K562 (cell line): ENCODE measurements around the gene KCND3.

Experiments
- ARID2 ChIP-seq: fragments of 450-650 bp; IDR thresholded peaks from 2 replicates; pipeline ENCODE4 v1.6.1; 2017; ENCODE audit warnings: antibody characterized with exemption, mild to moderate bottlenecking
- BRCA1 ChIP-seq, 2 experiments: fragments of 450-650 bp in 1 of 2; sonication (generic) in 1 of 2; formaldehyde crosslinking in 1 of 2; IDR thresholded peaks; 2 replicates each; pipeline versions ENCODE4 v1.5.0 to v1.6.1; 2017 to 2020; ENCODE audit warnings: mild to moderate bottlenecking in 1 of 2, missing genetic modification reagents in 1 of 2
- CTCF ChIP-seq, 3 experiments: IDR thresholded peaks in 2 of 3; conservative IDR thresholded peaks in 1 of 3; 2 replicates each; pipeline ENCODE4 v1.5.1; 2011 to 2012; ENCODE audit warnings: low read length in 3 of 3, mild to moderate bottlenecking in 3 of 3, control low read depth in 2 of 3, improper control_type of control experiment in 1 of 3, inconsistent platforms in 1 of 3, low read depth in 1 of 3, mixed read lengths in 1 of 3, moderate library complexity in 1 of 3; ENCODE audit not compliant: insufficient read depth in 2 of 3
- FUS ChIP-seq: fragments of 200-400 bp; formaldehyde crosslinking; optimal IDR thresholded peaks from 2 replicates; pipeline ENCODE3; 2017; ENCODE audit warnings: low read depth, low read length
- KLF1 ChIP-seq: fragments of 450-650 bp; IDR thresholded peaks from 2 replicates; pipeline ENCODE4 v1.6.1; 2016; ENCODE audit warnings: missing genetic modification characterization, missing compliant biosample characterization
- PCBP2 ChIP-seq: fragments of 200-400 bp; formaldehyde crosslinking; IDR thresholded peaks from 2 replicates; pipeline ENCODE4 v1.6.1; 2018; ENCODE audit warnings: low read length, low read depth, mild to moderate bottlenecking, moderate library complexity; ENCODE audit not compliant: poor library complexity, severe bottlenecking
- RAD21 ChIP-seq, 2 experiments: fragments of 250-450 bp in 1 of 2; fragments of 450-650 bp in 1 of 2; sonication (Bioruptor Pico) in 1 of 2; formaldehyde crosslinking in 1 of 2; IDR thresholded peaks in 1 of 2; conservative IDR thresholded peaks in 1 of 2; 2 replicates each; pipeline versions ENCODE4 v1.4.0 to v1.8.0; 2020 to 2022; ENCODE audit warnings: mild to moderate bottlenecking in 2 of 2, moderate library complexity in 1 of 2
- YY1 ChIP-seq, 3 experiments: IDR thresholded peaks; 2 replicates each; pipeline ENCODE4 v1.6.1; 2011; ENCODE audit warnings: low read length in 2 of 3, mild to moderate bottlenecking in 2 of 3, moderate library complexity in 2 of 3, borderline replicate concordance in 1 of 3, control low read depth in 1 of 3, low read depth in 1 of 3; ENCODE audit not compliant: insufficient read depth in 3 of 3, insufficient replicate concordance in 2 of 3, control insufficient read depth in 1 of 3, insufficient read length in 1 of 3; ENCODE audit errors: extremely low read depth in 1 of 3
- ZNF12 ChIP-seq: sonication (generic); formaldehyde crosslinking; IDR thresholded peaks from 2 replicates; pipeline ENCODE4 v1.4.0; 2020; ENCODE audit warnings: mild to moderate bottlenecking, missing genetic modification reagents
- ZNF124 ChIP-seq: sonication (generic); formaldehyde crosslinking; IDR thresholded peaks from 2 replicates; pipeline ENCODE4 v1.8.1; 2022; ENCODE audit warnings: missing genetic modification reagents
- ZNF224 ChIP-seq: sonication (generic); formaldehyde crosslinking; IDR thresholded peaks from 2 replicates; pipeline ENCODE4 v1.8.0; 2022; ENCODE audit warnings: mild to moderate bottlenecking, missing genetic modification reagents
- ZNF23 ChIP-seq: fragments of 250-450 bp; sonication (Bioruptor Pico); IDR thresholded peaks from 2 replicates; pipeline ENCODE4 v1.4.0; 2020; ENCODE audit warnings: mild to moderate bottlenecking
- TF ChIP-seq, protein P1 (sequence below), 2 experiments: IDR thresholded peaks; 2 replicates each; pipeline ENCODE4 v1.6.1; 2012; ENCODE audit warnings: improper control_type of control experiment in 2 of 2, low read depth in 2 of 2, low read length in 2 of 2, borderline replicate concordance in 1 of 2
- TF ChIP-seq, protein P2 (sequence below), 2 experiments: fragments of 450-650 bp in 1 of 2; sonication (generic) in 1 of 2; formaldehyde crosslinking; conservative IDR thresholded peaks; 2 replicates each; pipeline versions ENCODE4 v1.4.0 to v1.8.1; 2020 to 2022; ENCODE audit warnings: mild to moderate bottlenecking in 1 of 2, missing genetic modification reagents in 1 of 2

GRCh38 chr1:111846842-111847241 is 142.6 kb downstream of the KCND3 start:
- TF ChIP-seq ZNF23 (CRISPR knock-in tag) (no peak), YY1 (IDR thresholded peaks at IDR 0.05; ENCODE audit: borderline replicate concordance in 1 of 3, control insufficient read depth in 1 of 3, extremely low read depth in 1 of 3, insufficient read depth in 3 of 3, insufficient read length in 1 of 3, insufficient replicate concordance in 2 of 3, low read depth in 1 of 3, low read length in 2 of 3) (no peak), BRCA1 (IDR thresholded peaks at IDR 0.05) (no peak), BRCA1 (CRISPR knock-in tag; IDR thresholded peaks at IDR 0.05) (no peak), ARID2 (no peak), FUS (no peak), ZNF224 (CRISPR knock-in tag) (no peak), PCBP2 (no peak), ZNF124 (CRISPR knock-in tag) (no peak), CTCF (IDR thresholded peaks at IDR 0.05 in 2 of 3, conservative IDR thresholded peaks at IDR 0.05 in 1 of 3; ENCODE audit: insufficient read depth in 2 of 3, low read depth in 1 of 3, low read length in 3 of 3) (no peak), ZNF12 (CRISPR knock-in tag) (no peak), KLF1 (tag) (no peak), RAD21 (CRISPR knock-in tag; conservative IDR thresholded peaks at IDR 0.05 in 1 of 2, IDR thresholded peaks at IDR 0.05 in 1 of 2) (no peak)
- TF ChIP-seq, protein P1, sequence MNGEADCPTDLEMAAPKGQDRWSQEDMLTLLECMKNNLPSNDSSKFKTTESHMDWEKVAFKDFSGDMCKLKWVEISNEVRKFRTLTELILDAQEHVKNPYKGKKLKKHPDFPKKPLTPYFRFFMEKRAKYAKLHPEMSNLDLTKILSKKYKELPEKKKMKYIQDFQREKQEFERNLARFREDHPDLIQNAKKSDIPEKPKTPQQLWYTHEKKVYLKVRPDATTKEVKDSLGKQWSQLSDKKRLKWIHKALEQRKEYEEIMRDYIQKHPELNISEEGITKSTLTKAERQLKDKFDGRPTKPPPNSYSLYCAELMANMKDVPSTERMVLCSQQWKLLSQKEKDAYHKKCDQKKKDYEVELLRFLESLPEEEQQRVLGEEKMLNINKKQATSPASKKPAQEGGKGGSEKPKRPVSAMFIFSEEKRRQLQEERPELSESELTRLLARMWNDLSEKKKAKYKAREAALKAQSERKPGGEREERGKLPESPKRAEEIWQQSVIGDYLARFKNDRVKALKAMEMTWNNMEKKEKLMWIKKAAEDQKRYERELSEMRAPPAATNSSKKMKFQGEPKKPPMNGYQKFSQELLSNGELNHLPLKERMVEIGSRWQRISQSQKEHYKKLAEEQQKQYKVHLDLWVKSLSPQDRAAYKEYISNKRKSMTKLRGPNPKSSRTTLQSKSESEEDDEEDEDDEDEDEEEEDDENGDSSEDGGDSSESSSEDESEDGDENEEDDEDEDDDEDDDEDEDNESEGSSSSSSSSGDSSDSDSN (IDR thresholded peaks at IDR 0.05; ENCODE audit: borderline replicate concordance in 1 of 2, low read depth in 2 of 2, low read length in 2 of 2): no peak
- TF ChIP-seq, protein P2, sequence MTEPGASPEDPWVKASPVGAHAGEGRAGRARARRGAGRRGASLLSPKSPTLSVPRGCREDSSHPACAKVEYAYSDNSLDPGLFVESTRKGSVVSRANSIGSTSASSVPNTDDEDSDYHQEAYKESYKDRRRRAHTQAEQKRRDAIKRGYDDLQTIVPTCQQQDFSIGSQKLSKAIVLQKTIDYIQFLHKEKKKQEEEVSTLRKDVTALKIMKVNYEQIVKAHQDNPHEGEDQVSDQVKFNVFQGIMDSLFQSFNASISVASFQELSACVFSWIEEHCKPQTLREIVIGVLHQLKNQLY (CRISPR knock-in tag; conservative IDR thresholded peaks at IDR 0.05): no peak
